Measurements from ENCODE around the gene SLC25A5. TPM values are rescaled to one million over a fixed set of nuclear protein-coding genes. Genes with fewer than 3 reads are reported as not detected.
"Not testable (repeated sequence)": the region's sequence is repeated elsewhere in the genome, so short reads cannot be mapped to it uniquely, and the experiment has no call there.

The SLC25A5 gene
- polyA plus RNA-seq, 12 donors = 120 to 193 (median 153) TPM; not detected in 1

DNA sequence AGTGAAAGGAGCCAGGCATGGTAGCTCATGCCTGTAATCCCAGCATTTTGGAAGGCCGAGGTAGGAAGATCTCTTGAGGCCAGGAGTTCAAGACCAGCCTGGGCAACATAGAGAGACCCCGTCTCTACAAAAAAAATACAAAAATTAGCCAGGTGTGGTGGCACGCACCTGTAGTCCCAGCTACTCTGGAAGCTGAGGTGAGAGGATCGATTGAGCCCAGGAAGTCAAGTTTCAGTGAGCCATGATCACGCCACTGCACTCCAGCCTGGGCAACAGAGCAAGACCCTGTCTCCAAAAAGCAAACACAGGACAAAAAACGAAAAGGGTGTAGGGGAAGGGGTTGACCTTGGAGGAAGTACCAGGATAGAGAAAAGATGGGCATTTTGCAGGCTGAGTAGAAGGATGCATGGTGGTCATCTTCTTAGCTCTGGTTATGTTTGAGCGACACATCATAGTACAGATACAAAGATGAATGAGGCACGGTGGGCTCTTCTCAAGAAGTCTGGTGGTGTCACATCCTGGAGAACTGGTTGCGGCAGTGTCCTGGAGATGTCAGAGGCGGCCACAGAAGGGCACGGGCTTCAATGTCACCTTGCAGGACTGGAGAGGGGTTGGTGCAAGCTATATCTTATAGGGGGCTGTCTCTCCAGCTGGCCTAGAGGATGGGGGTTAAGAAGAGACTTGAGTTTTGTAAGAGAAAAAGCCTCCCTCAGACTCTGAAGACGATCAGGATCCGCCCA, 32.0 kb downstream of the SLC25A5 start:
- no peak for DNase-seq

DNA sequence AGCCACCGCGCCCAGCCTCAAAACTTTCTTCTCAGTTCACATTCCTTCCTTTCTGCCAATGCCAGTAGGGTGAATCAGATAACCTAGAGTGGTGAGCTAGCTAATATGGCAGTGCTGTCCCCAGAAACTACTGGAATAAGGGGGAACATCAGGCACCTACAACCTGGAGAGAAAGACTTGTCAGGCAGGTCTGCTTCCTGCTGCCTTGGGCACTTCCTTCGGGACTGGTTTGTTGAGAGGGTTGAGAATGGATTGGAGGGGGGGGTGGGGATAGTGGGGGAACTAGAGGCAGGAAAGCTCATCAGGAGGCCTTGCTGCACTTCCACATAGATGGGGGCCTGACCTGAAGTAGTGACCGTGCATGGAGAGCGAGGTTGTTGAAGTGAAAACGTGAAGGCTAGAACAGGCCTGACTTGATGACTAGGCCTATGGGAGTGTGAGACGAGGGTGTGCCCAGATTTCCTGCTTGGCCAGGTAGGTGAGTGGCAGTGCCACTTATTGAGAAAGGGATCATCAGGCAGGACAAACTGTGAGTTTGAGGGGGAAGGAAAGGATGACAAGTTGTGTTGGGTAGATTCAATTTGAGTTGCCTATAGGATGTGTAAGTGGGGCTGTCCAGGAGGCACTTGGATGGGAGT, 33.4 kb downstream of the SLC25A5 start:
- DNase-seq = no peak

DNA sequence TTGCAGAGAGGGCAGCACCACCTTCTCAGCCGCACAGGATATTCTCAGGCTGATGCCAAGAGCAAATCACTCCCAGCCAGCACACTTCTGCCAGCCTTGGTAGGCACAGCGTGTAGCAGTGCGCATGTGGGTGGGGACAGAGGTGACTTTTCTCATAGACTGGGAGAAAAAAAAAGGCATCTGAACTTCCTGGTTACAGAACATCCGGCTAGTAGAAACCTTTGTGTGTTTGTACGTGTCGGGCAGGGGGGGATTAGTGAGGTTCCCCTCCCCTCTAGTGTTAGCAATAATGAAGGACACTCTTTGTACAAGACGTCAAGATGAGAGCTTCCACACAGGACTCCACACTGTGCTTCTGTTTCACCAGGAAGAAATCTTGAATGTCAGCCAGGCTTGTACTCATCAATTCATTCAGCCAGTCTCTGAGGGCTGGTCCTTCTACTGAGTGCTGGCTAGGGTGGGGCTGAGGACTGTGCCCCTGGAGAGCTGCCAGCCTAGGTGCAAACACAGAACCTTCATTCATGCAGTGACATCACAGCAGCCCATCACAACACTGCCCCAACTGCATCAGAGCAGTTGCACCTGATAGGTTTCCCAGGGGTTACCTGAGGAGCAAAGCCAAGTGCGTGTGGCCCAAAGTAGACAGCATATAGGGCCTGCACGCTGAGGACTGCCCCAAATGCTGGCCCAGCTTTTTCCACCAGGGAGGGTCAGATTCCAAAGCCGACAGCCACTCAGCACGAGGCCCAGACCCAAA, 34.7 kb downstream of the SLC25A5 start:
- DNase-seq = no peak

DNA sequence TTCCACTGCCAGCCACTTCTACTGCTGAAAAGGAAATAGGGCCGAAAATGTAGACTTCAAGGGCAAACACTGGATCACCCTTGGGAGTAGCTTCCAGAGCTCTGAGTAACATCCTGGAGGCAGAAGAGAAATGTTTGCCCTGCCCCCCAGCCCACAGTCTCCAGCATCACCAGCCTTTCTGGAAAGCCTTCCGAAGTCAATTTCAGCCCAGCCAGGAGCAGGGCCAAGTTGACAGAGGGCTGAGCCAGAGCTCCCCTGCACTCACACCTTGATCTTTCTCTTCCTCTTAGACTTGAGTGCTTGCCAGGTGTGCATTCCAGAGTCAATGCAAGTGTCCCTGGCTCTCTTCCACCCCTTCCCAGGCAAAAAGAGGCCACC, 35.2 kb downstream of the SLC25A5 start:
- DNase-seq = no peak

DNA sequence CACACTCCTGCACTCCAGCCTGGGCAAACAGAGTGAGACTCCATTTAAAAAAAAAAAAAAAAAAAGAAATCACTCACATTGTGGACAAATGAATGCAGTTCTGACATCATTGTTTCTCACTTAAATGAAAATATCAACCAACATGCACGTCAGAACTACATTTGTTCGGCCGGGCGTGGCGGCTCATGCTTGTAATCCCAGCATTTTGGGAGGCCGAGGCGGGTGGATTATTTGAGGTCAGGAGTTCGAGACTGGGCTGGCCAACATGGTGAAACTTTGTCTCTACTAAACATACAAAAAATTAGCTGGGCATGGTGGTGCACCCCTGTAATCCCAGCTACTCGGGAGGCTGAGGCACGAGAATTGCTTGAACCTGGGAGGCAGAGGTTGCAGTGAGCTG, 36.9 kb downstream of the SLC25A5 start:
- DNase-seq = not testable (repeated sequence)

DNA sequence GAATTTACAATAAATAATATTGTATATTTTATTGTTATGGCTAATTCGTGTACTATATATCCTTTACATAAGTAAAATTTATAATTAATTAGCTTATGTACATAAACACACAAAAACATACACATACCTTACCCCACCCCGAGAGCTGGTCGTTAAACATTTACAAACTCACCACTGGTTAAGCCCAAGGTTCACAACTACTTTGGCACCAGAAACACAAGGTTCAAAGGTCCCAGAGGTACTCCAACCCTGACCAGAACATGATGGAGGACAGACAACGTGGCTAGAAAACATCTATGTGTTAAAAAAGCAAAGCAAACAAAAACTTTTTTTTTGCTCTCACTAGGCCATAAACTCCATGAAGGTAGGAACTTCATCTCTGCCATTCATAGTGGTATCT, 37.7 kb downstream of the SLC25A5 start:
- DNase-seq = no peak

DNA sequence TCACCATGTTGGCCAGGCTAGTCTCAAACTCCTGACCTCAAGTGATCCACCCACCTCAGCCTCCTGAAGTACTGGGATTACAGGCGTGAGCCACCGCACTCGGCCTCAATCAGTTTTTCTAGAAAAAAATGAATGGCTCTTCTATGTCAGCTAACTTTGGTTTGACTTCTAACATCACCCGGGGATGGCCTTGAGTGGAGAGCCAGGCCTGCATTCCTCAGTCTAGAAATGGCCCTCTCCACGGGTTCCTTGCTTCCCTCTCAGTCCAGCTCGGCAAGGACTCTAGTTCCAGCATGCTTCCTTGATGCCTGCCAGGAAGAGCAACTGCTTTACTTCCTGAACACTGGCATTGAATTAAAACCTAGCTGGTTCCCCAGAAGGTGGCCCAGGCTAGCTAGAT, 39.0 kb downstream of the SLC25A5 start:
- DNase-seq = no peak

DNA sequence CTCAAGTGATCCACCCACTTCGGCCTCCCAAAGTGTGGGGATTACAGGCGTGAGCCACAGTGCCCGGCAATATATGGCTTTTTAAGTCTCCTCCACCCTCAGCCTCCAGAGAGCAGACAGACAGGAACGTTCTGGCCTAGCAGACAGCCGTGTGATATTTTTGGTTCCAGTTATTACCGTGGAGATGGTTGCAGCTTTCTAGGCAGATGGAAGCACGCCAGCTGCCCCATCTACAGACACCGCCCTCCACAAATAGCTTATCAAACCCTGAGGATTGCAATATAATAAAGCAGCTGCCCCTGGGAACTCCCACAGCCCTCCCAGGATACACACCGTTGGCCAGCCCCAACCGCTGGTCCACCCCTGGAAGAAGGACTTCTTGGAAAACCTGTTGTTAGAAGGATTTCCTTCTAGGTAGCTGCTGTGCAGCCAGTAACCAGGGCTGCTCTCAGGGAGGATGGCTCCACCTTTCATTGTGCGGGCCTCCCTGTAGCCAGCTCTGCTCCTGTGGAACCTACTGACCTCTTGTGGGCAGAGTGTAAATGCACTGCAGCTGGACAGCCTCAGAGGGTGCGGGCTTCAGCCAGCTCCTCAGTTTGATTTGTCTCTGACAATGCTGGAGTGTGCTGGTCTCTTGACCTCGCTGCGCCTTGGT, 44.0 kb downstream of the SLC25A5 start:
- peak; percentile 27 for DNase-seq

DNA sequence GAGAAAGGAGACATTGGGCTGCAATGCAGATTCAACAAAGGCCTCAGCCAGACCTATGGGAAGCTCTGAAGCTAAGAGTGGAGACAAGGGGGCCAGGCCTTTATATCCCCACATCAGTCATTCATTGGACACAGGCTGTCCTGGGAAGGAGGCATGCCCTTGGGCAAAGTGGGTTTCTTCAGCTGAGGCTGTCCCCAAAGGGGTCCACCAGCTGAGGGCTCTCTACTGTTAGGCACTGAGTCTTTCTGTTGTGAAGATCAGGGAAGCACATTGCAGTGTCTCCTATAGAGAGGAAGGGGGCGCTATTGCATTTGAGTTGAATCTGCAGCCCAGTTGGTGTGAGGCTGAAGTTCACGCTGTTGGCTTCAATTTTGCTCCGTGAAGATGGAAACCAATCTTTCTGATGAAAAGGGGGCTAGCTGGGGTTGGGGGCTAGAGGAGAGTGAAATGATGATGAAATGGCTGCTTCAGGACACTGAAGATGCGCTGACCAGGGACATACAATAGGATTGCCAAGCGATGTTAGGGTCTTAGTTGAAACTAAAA, 48.0 kb downstream of the SLC25A5 start:
- peak; percentile 57 for DNase-seq

DNA sequence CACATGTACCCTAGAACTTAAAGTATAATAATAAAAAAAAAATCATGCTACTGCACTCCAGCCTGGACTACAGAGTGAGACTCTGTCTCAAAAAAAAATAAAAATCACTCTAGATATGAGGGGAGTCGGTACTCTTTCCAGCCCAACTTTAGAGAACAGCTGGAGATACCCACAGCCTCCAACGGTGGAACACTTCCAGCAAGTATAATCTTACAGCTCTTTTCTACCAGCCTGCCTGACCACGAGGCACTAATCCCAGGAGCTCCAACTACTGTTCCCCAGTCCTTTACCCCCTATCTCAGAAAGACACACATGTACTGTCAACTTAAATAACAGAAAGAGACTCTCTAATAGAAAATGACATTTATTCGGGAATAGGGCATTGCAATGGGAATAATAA, 50.1 kb downstream of the SLC25A5 start:
- DNase-seq = no peak

Other genes with a start within 250 kb of the SLC25A5 start
- gene PGRMC1, start 232.2 kb upstream of the SLC25A5 start, polyA plus RNA-seq (ENCODE audit: insufficient read length in 12 of 12) = 100 to 1,000 TPM in 7 of 12 donors, 10 to 100 TPM in 4, not detected in 1; 85.4 to 188 (median 108) TPM
- gene SLC25A43, start 69.1 kb upstream of the SLC25A5 start, polyA plus RNA-seq (ENCODE audit: insufficient read length in 12 of 12) = 10 to 100 TPM in 1 of 12 donors, 1 to 10 TPM in 10, not detected in 1; 4.2 to 12.8 (median 8.1) TPM
- 10 to 100 TPM in 10 of 12 donors, 1 to 10 TPM in 1, not detected in 1; 7.1 to 22.5 (median 17.8) TPM for gene STEEP1, start 97.0 kb downstream of the SLC25A5 start, polyA plus RNA-seq (ENCODE audit: insufficient read length in 12 of 12)
- gene UBE2A, start 106.1 kb downstream of the SLC25A5 start, polyA plus RNA-seq (ENCODE audit: insufficient read length in 12 of 12) = 10 to 100 TPM in 11 of 12 donors, not detected in 1; 55.7 to 98.6 (median 69.7) TPM
- gene NKRF, start 138.0 kb downstream of the SLC25A5 start, polyA plus RNA-seq (ENCODE audit: insufficient read length in 12 of 12) = 10 to 100 TPM in 1 of 12 donors, 1 to 10 TPM in 10, not detected in 1; 5.4 to 10.1 (median 7.4) TPM
- 10 to 100 TPM in 11 of 12 donors, not detected in 1; 22.0 to 54.1 (median 35.0) TPM for gene SEPTIN6, start 224.7 kb downstream of the SLC25A5 start, polyA plus RNA-seq (ENCODE audit: insufficient read length in 12 of 12)